Caki2 (cell line): ENCODE results near the gene LRRC45. TPM values are rescaled to one million over a fixed set of nuclear protein-coding genes. Genes with fewer than 3 reads are reported as not detected.

ENCODE experiments used
- DNase-seq: peaks from one replicate; pipeline ENCODE4 v3.0.0-alpha.2; 2015; ENCODE audit warnings: low read depth
- in situ Hi-C: cut with HindIII; loops from 2 replicates; pipeline ENCODE4 v1.10.0; 2016; ENCODE audit warnings: low sequenced_read_pairs, low pct_unique_long_range_greater_than_20kb, mixed read lengths
- total RNA-seq: library from RNA; depleted of rRNA; stranded (reverse); fragments of >200 nt; shearing (Covaris generic); gene quantifications from 2 replicates; pipeline ENCODE4 v1.2.3, GENCODE V29; 2014; ENCODE audit warnings: low replicate concordance

The LRRC45 gene
- total RNA-seq, 1 experiment from 2014 or later: 40.3 TPM

- no peak for DNase-seq
- in situ Hi-C loops: no loop called here
Measured at GRCh38 chr17:82015311-82015971, 7.7 kb upstream of the LRRC45 start.

- DNase-seq: no peak
- in situ Hi-C loops: no loop called here
Measured at GRCh38 chr17:82016061-82016874, 6.8 kb upstream of the LRRC45 start.

GRCh38 chr17:82016875-82017459 lies 6.1 kb upstream of the LRRC45 start:
- no peak for DNase-seq
- in situ Hi-C loops: no loop called here

GRCh38 chr17:82017612-82018151 lies 5.4 kb upstream of the LRRC45 start:
- DNase-seq: no peak
- in situ Hi-C loops: no loop called here

GRCh38 chr17:82018152-82018988 lies 4.7 kb upstream of the LRRC45 start:
- in situ Hi-C loops: no loop called here
- no peak for DNase-seq

GRCh38 chr17:82018989-82019689 lies 4.0 kb upstream of the LRRC45 start:
- in situ Hi-C loops: no loop called here
- no peak for DNase-seq

- peak; percentile 31 for DNase-seq
- in situ Hi-C loops: no loop called here
Measured at GRCh38 chr17:82019690-82020571, 3.2 kb upstream of the LRRC45 start.

- no peak for DNase-seq
- in situ Hi-C loops: no loop called here
Measured at GRCh38 chr17:82020572-82021106, 2.5 kb upstream of the LRRC45 start.

- in situ Hi-C loops: no loop called here
- DNase-seq: peak; percentile 69
Measured at GRCh38 chr17:82021107-82021899, 1.8 kb upstream of the LRRC45 start.

GRCh38 chr17:82021900-82022309 lies 1.2 kb upstream of the LRRC45 start:
- DNase-seq: no peak
- in situ Hi-C loops: no loop called here

- in situ Hi-C loops: no loop called here
- DNase-seq: no peak
Measured at GRCh38 chr17:82022310-82022980, 660 bp upstream of the LRRC45 start, which contains the start of gene CENPX. CENPX (minus strand) TSS chr17:82022878; CDS start chr17:82022861, 17 bp downstream.

GRCh38 chr17:82023447-82024241 lies 539 bp downstream of the LRRC45 start:
- in situ Hi-C loops: no loop called here
- no peak for DNase-seq

- DNase-seq: no peak
- in situ Hi-C loops: no loop called here
Measured at GRCh38 chr17:82024859-82025258, 1.8 kb downstream of the LRRC45 start.

- in situ Hi-C loops: no loop called here
- DNase-seq: no peak
Measured at GRCh38 chr17:82025401-82026107, 2.4 kb downstream of the LRRC45 start.
